ENCODE measurements around the gene SUDS3.

Gene SUDS3

DNA sequence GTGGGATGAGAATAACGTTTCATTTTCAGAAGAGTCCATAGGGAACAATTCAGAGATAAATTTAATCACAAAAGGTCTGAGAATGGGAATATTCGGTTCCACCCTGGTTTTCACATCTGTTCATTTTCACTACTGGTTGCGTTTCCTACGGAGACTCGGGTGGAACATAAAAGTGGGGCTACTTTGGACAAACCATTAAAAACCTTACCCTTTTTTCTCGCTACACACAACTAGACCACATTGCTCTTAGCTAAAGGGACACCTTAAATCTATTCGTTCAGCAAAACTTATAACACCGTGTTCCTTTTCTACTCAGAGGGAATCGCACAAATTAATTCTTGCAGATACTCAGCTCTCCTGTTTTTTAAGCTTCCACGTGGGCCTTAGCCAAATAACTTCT lies 1.0 kb upstream of the SUDS3 start:
- DNase-seq (ENCODE audit: low spot score), result no peak
- no peak for TF ChIP-seq CTCF (IDR thresholded peaks at IDR 0.05; ENCODE audit: extremely low read depth, missing control alignments)

GRCh38 chr12:118377021-118377883 lies 897 bp downstream of the SUDS3 start:
- DNase-seq (ENCODE audit: low spot score), result peak; percentile 37
- TF ChIP-seq CTCF (IDR thresholded peaks at IDR 0.05; ENCODE audit: extremely low read depth, missing control alignments), result no peak

- DNase-seq (ENCODE audit: low spot score), result peak; percentile 75
- peak; percentile 62 for TF ChIP-seq CTCF (IDR thresholded peaks at IDR 0.05; ENCODE audit: extremely low read depth, missing control alignments)
Observed at GRCh38 chr12:118377884-118378470, 1.6 kb downstream of the SUDS3 start.

DNA sequence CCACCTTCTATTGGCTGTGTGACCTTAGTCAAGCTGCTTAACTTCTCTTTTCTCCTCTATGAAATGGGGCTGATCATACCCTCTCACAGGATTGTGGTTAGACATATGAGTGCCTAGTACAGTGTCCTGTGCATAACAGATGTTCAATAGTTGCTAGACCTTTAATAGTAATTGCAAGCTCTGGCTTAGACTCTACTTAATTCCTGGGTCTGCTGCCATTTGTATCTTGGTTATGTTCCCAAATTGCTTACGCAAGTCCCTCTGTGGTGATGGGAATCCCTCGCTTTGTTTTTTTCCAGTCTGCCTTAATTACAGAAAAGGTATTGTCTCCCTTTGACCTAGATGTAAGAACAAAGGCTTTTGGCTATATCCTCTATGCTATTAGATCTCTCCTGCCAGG lies 15.1 kb downstream of the SUDS3 start:
- DNase-seq (ENCODE audit: low spot score), result no peak
- no peak for TF ChIP-seq CTCF (IDR thresholded peaks at IDR 0.05; ENCODE audit: extremely low read depth, missing control alignments)

DNA sequence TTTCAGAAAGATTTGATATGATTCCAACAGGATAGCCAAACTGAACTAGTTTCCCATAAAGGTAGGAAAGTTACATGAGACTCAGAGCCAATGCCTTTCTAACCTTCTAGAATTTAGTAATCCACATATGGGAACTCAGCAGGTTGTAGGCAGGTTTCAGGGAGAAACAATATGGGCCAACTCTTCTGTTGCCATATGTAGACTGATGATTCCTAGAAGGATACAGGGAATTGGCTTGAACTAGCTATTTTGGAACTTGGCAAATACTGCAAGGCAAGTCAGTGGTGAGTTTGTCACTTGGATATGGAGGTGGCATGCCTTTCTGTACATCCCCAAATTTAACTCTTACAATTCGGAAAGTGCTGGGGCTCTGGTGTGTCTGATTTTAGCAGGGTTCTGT lies 15.5 kb downstream of the SUDS3 start:
- no peak for DNase-seq (ENCODE audit: low spot score)
- no peak for TF ChIP-seq CTCF (IDR thresholded peaks at IDR 0.05; ENCODE audit: extremely low read depth, missing control alignments)

DNA sequence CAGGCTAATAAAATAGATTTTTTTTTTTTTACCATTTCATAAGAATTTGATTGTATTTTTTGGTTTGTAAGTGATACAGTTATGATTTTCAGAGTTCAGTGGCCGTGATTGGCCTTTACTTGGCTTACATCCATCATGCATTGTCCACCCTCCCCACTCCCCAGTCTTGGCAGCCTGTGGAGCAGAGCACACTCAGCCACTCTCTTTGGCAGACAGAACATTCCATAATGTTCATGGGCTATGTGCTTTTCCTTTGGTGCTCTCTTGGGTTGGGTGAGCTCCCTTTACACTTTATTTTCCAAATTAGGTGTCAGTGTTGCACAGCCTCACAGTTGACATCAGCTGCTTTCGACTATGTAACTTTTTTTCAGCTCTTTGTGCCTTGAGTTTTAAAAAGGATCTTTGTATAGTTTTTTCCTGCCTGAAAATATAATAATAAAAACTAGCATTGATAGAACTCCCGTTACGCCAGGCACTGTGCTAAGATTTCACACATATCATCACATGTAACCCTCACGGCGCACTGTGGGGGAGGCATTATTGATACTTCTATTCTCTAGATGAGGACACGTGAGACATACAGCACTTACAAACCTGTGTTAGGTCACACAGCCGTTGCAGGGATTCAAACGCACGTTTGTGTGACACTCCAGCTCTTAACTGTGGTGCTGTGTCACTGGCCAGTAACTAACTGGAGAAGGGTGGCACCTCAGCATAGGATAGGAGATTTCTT lies 21.5 kb downstream of the SUDS3 start:
- TF ChIP-seq CTCF (IDR thresholded peaks at IDR 0.05; ENCODE audit: extremely low read depth, missing control alignments), result no peak

DNA sequence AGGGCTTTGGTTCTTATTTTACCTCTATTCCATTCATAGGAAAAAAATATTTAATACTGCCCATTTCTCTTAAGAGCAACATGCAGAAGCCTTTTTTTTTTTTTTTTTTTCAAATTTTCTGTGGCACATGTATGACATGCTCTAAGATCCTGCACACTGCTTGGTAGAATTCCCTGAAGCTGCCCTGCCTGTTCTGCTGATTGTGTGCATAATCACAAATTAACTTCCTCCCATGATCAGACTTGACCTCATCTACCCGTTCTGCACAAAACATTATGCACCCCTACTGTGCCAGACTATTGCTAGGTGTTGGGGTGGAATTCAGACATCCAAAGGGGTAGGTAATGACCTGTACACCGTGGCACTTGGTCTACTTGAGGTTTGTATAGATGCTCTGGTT lies 22.2 kb downstream of the SUDS3 start:
- DNase-seq (ENCODE audit: low spot score), result no peak
- no peak for TF ChIP-seq CTCF (IDR thresholded peaks at IDR 0.05; ENCODE audit: extremely low read depth, missing control alignments)

More for the DNA sequence above, 21.5 kb downstream of the SUDS3 start:
- DNase-seq (ENCODE audit: low spot score), result no peak

All from GM20000 (cell line).